GM21515 (cell line): ENCODE results near the gene CREB5.

Source experiments
- ATAC-seq: cut with Tn5 transposase; IDR thresholded peaks from one replicate; pipeline ENCODE4 v1.9.1; 2021; ENCODE audit not compliant: unreplicated experiment

Gene CREB5

GRCh38 chr7:28871077-28871476, 458.8 kb downstream of the CREB5 start:
- ATAC-seq = no peak

- ATAC-seq = no peak
Observed at GRCh38 chr7:28871631-28872030, 459.3 kb downstream of the CREB5 start.

- no peak for ATAC-seq
Observed at GRCh38 chr7:28872226-28872625, 459.9 kb downstream of the CREB5 start.

GRCh38 chr7:28873365-28873764, 461.0 kb downstream of the CREB5 start:
- no peak for ATAC-seq

GRCh38 chr7:28874001-28874400, 461.7 kb downstream of the CREB5 start:
- ATAC-seq = no peak
